ENCODE measurements around the gene XRRA1.

- TF ChIP-seq CTCF (IDR thresholded peaks at IDR 0.05) (no peak), POLR2A (IDR thresholded peaks at IDR 0.05) (no peak)
Measured at GRCh38 chr11:74970852-74971395, 22.0 kb upstream of the XRRA1 start.
